HG03469 (cell line): ENCODE measurements around the gene KCNJ6.

Experiments
- ATAC-seq: cut with Tn5 transposase; IDR thresholded peaks from one replicate; pipeline ENCODE4 v1.9.1; 2021; ENCODE audit warnings: mild to moderate bottlenecking, moderate library complexity, moderate number of reproducible peaks; ENCODE audit not compliant: unreplicated experiment

KCNJ6 gene

GRCh38 chr21:37560385-37560784, 355.9 kb downstream of the KCNJ6 start:
- ATAC-seq = no peak

- no peak for ATAC-seq
Observed at GRCh38 chr21:37558676-37559211, 357.5 kb downstream of the KCNJ6 start.
